PC-3 (cell line): Measurements from ENCODE around the gene DNAJC1. TPM values are rescaled to one million over a fixed set of nuclear protein-coding genes. Genes with fewer than 3 reads are reported as not detected.

Source experiments
- ATAC-seq: fragments of 200-7000 bp; cut with Tn5 transposase; 2 replicates; pipeline ENCODE4 v1.9.1; 2020; ENCODE audit warnings: mild to moderate bottlenecking, moderate library complexity
- BruUV-seq: library from RNA; stranded (reverse); fragments of 400-500 nt; replicated peaks from 2 replicates; lab custom pipeline; 2021; lab: Mats Ljungman, UMichigan
- CTCF ChIA-PET: fragments of 300-600 bp; sonication (Branson Sonifier 250); formaldehyde crosslinking; loops from one replicate; lab custom pipeline; 2022; ENCODE audit warnings: antibody characterized with exemption; lab: Charles Lee
- POLR2A ChIA-PET: fragments of 300-600 bp; sonication (Branson Sonifier 250); formaldehyde crosslinking; loops from one replicate; lab custom pipeline; 2022; ENCODE audit warnings: antibody characterized with exemption; ENCODE audit not compliant: unreplicated experiment; lab: Charles Lee
- DNase-seq: peaks from one replicate; pipeline ENCODE4 v3.0.0-alpha.2; 2015
- H2AFZ ChIP-seq: fragments of 300-600 bp; sonication (generic); 2 replicates; pipeline ENCODE4 v1.6.0; 2016; ENCODE audit warnings: antibody characterized with exemption, low read length
- H3F3A ChIP-seq: fragments of 300-600 bp; sonication (generic); one replicate; pipeline ENCODE4 v1.6.0; 2017; ENCODE audit warnings: antibody characterized with exemption, low read length, control low read depth, mild to moderate bottlenecking; ENCODE audit not compliant: unreplicated experiment
- H3K27ac ChIP-seq: fragments of 300-600 bp; sonication (generic); 2 replicates; pipeline ENCODE4 v1.5.1; 2016; ENCODE audit warnings: mild to moderate bottlenecking, low read length
- H3K27me3 ChIP-seq: fragments of 300-600 bp; sonication (generic); 2 replicates; pipeline ENCODE4 v1.6.1; 2016; ENCODE audit warnings: low read length, mixed read lengths
- H3K36me3 ChIP-seq: fragments of 300-600 bp; sonication (generic); 2 replicates; pipeline ENCODE4 v1.6.1; 2016; ENCODE audit warnings: low read depth, mixed run types, low read length, mixed read lengths
- H3K4me1 ChIP-seq: fragments of 300-600 bp; sonication (generic); 2 replicates; pipeline ENCODE4 v1.5.1; 2016; ENCODE audit warnings: low read length; ENCODE audit not compliant: insufficient read depth
- H3K4me2 ChIP-seq: fragments of 300-600 bp; sonication (generic); 2 replicates; pipeline ENCODE4 v1.6.0; 2016; ENCODE audit warnings: low read length
- H3K4me3 ChIP-seq: fragments of 300-600 bp; sonication (generic); 2 replicates; pipeline ENCODE4 v1.5.1; 2016; ENCODE audit warnings: mild to moderate bottlenecking, low read length, mixed read lengths
- H3K79me2 ChIP-seq: fragments of 300-600 bp; sonication (generic); 2 replicates; pipeline ENCODE4 v1.6.1; 2017; ENCODE audit warnings: low read length, mixed read lengths
- H3K9ac ChIP-seq: fragments of 300-600 bp; sonication (generic); 2 replicates; pipeline ENCODE4 v1.6.0; 2016; ENCODE audit warnings: mild to moderate bottlenecking, low read length
- H3K9me2 ChIP-seq: fragments of 300-600 bp; sonication (generic); replicated peaks from 2 replicates; pipeline ENCODE4 v1.6.1; 2016; ENCODE audit warnings: mixed run types, low read length, mixed read lengths
- H3K9me3 ChIP-seq: fragments of 300-600 bp; sonication (generic); 2 replicates; pipeline ENCODE4 v1.6.1; 2016; ENCODE audit warnings: low read length, mixed read lengths
- H4K20me1 ChIP-seq: fragments of 300-600 bp; sonication (generic); 2 replicates; pipeline ENCODE4 v1.6.1; 2016; ENCODE audit warnings: low read length, mixed read lengths
- CTCF ChIP-seq: fragments of 300-600 bp; sonication (generic); conservative IDR thresholded peaks from 2 replicates; pipeline ENCODE4 v1.5.1; 2017; ENCODE audit warnings: antibody characterized with exemption, low read depth, mild to moderate bottlenecking, low read length
- EZH2 ChIP-seq: fragments of 300-600 bp; sonication (generic); IDR thresholded peaks from one replicate; pipeline ENCODE4 v1.6.1; 2017; ENCODE audit warnings: antibody characterized with exemption, mild to moderate bottlenecking, low read length; ENCODE audit not compliant: unreplicated experiment
- EZH2phosphoT487 ChIP-seq: fragments of 300-600 bp; sonication (generic); IDR thresholded peaks from 2 replicates; pipeline ENCODE4 v1.6.1; 2018; ENCODE audit warnings: mild to moderate bottlenecking, antibody characterized with exemption, low read length, borderline replicate concordance
- intact Hi-C: fragments of 100-400 bp; cut with micrococcal nuclease; formaldehyde crosslinking; loops from 2 replicates; pipeline ENCODE4 v1.9.0; 2023
- total RNA-seq: library from RNA; depleted of rRNA; stranded (reverse); fragments of >200 nt; gene quantifications from 2 replicates; pipeline ENCODE4 v1.2.3, GENCODE V29; 2014

Gene DNAJC1
- total RNA-seq, 1 experiment from 2014 or later: 53.4 TPM

GRCh38 chr10:21927631-21928353, 75.7 kb downstream of the DNAJC1 start:
- CTCF ChIA-PET: no interaction called here
- H3K9me2 ChIP-seq: no peaks in the 10 kb centered on the region
- H3K4me1 ChIP-seq: peaks cover 19% of the 10 kb centered on the region
- H3K4me2 ChIP-seq: peak overlapping the region; percentile 9; the same call in 1 of the 2 replicates
- BruUV-seq: no TSS peak
- H4K20me1 ChIP-seq: peaks cover 3% of the 10 kb centered on the region; the same call in 1 of the 2 replicates
- no peak overlapping the region for H3K9ac ChIP-seq
- DNase-seq (peak; percentile 5), ATAC-seq (no peak)
- H3K4me3 ChIP-seq: no peak overlapping the region
- no peak overlapping the region for H2AFZ ChIP-seq
- H3K79me2 ChIP-seq: peaks cover 49% of the 10 kb centered on the region
- intact Hi-C loops: no loop called here
- no peak overlapping the region for H3K27ac ChIP-seq
- no peaks in the 10 kb centered on the region for H3K9me3 ChIP-seq
- no peaks in the 10 kb centered on the region for H3K36me3 ChIP-seq
- no peaks in the 10 kb centered on the region for H3K27me3 ChIP-seq
- no peak for TF ChIP-seq EZH2phosphoT487
- TF ChIP-seq CTCF: no peak
- no peak for TF ChIP-seq EZH2
- no peaks in the 10 kb centered on the region for H3F3A ChIP-seq
- POLR2A ChIA-PET: no interaction called here

GRCh38 chr10:21926949-21927348, 76.6 kb downstream of the DNAJC1 start:
- H3F3A ChIP-seq: no peaks in the 10 kb centered on the region
- H3K9ac ChIP-seq: no peak overlapping the region
- no peak overlapping the region for H3K4me3 ChIP-seq
- ATAC-seq (peak; percentile 62), DNase-seq (peak; percentile 79)
- H3K4me2 ChIP-seq: peak overlapping the region; percentile 9
- ChIA-PET POLR2A (no interaction called here), CTCF (no interaction called here)
- no peak overlapping the region for H3K27ac ChIP-seq
- H4K20me1 ChIP-seq: peaks cover 3% of the 10 kb centered on the region; the same call in 1 of the 2 replicates
- H3K9me3 ChIP-seq: no peaks in the 10 kb centered on the region
- no TSS peak for BruUV-seq
- no peaks in the 10 kb centered on the region for H3K27me3 ChIP-seq
- H2AFZ ChIP-seq: no peak overlapping the region
- intact Hi-C loops: no loop called here
- H3K9me2 ChIP-seq: no peaks in the 10 kb centered on the region
- TF ChIP-seq EZH2 (no peak), CTCF (no peak), EZH2phosphoT487 (no peak)
- peaks cover 19% of the 10 kb centered on the region for H3K4me1 ChIP-seq
- H3K36me3 ChIP-seq: no peaks in the 10 kb centered on the region
- H3K79me2 ChIP-seq: peaks cover 40% of the 10 kb centered on the region

- H3K4me3 ChIP-seq: no peak overlapping the region
- ChIA-PET CTCF (no interaction called here), POLR2A (no interaction called here)
- no peaks in the 10 kb centered on the region for H3K27me3 ChIP-seq
- H3K36me3 ChIP-seq: no peaks in the 10 kb centered on the region
- no TSS peak for BruUV-seq
- H3K9me3 ChIP-seq: no peaks in the 10 kb centered on the region
- DNase-seq (peak; percentile 29), ATAC-seq (no peak; the same call in 1 of the 2 replicates)
- H4K20me1 ChIP-seq: peaks cover 3% of the 10 kb centered on the region; the same call in 1 of the 2 replicates
- H3K4me1 ChIP-seq: peaks cover 19% of the 10 kb centered on the region
- no peak overlapping the region for H2AFZ ChIP-seq
- no peaks in the 10 kb centered on the region for H3K9me2 ChIP-seq
- no peak overlapping the region for H3K9ac ChIP-seq
- H3F3A ChIP-seq: no peaks in the 10 kb centered on the region
- H3K4me2 ChIP-seq: peak overlapping the region; percentile 9; the same call in 1 of the 2 replicates
- H3K27ac ChIP-seq: no peak overlapping the region
- intact Hi-C loops: no loop called here
- H3K79me2 ChIP-seq: peaks cover 35% of the 10 kb centered on the region
- TF ChIP-seq CTCF: no peak
- TF ChIP-seq EZH2phosphoT487: no peak
- no peak for TF ChIP-seq EZH2
Observed at GRCh38 chr10:21926358-21926925, 77.1 kb downstream of the DNAJC1 start.
